Hematopoietic multipotent progenitor cell treated with erythropoietin and hydrocortisone succinate and interleukin-3 and kit ligand, for 8 days (in vitro differentiated cells): Measurements from ENCODE around the gene ADIRF.
"Not testable (repeated sequence)": the region's sequence is repeated elsewhere in the genome, so short reads cannot be mapped to it uniquely, and the experiment has no call there.

Experiments
- DNase-seq: peaks from one replicate; pipeline ENCODE4 v3.0.0-alpha.2; 2015

The ADIRF gene

GRCh38 chr10:86961481-86962091, 6.7 kb upstream of the ADIRF start:
- DNase-seq: no peak

DNA sequence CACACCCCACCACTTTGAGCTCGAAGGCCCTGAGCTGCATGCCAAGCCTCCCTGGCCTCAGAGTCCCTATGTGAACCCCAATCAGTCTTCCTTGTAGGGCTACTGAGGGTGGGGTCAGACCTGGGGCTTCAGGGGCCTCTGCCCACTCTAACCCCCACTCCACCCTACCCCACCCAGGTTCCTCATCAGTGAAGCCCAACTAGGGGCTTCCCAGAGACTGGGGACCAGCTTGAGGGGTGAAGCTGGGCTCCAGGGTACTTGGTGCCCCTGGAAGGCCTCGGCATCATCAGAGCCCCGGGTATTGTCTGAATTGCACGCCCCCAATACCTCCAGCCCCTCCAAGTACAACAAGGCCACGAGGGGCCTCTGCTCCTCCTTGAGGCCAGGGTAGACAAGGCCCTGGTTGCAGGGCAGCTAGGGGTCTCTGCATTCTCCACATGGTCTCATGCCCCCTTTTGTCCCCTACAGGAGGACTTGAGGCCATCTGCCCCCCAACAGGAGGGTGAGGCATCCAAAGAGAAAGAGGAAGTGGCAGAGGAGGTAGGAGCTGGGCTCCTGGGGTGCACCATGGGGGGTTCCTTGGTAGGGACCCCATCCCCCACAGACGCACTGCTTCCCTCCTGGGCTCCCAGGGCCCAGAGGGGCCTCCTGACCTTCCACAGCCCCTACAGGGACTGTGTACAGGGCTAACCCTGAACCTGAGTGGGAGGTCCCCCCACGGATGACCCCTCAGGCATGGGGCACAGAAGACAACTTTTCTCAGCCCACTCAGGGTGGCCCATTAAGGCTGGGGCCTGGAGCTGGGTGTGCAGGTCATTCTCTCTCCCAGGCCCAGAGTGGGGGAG, 5.9 kb upstream of the ADIRF start:
- DNase-seq: no peak

DNA sequence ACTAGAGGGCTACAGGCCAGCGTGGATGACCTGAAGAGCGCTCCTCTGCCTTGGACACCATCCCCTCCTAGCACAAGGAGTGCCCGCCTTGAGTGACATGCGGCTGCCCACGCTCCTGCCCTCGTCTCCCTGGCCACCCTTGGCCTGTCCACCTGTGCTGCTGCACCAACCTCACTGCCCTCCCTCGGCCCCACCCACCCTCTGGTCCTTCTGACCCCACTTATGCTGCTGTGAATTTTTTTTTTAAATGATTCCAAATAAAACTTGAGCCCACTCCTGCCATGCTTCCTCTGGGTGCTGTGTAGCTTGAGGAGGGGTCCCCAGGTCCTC, 5.3 kb upstream of the ADIRF start:
- DNase-seq: no peak

GRCh38 chr10:86963341-86963919, 4.9 kb upstream of the ADIRF start:
- no peak for DNase-seq

DNA sequence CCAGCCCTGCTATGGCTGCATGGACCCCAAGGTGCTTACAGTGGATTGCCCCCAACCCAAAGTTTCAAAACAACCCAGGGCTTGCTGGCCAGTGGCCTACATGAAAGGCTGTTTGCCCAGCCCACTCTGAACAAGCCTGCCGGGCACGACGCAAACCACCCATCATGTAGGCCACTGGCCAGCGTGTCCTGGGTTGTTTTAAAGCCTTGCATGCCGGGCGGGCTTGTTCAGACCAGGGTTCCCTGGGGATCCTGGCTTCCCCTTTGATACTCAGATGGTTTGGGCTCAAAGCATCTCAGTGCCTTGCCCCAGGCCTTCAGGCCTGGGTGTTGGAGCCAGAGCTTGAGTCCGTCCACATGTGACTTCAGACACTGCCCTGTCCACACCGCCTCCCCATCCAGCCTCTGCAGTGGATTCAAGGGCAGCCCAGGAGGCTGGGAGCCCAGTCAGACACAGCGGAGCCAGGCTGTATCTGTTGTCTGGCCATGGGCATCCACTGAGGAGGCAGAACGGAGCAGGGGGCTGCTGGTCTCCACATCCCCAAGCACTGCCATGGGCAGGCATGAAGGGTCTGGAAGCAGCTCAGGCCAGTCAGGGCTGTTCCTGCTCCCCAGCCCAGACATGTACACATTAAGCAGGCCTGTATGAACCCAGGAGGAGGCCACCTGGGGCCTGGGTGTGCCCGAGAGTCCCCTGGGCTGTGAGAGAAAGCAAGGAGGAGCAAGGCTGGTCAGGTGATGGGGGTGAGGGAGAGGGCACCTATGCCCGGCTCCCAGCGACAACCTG, 4.0 kb upstream of the ADIRF start:
- DNase-seq: no peak

GRCh38 chr10:86964847-86965190, 3.5 kb upstream of the ADIRF start:
- DNase-seq: no peak

DNA sequence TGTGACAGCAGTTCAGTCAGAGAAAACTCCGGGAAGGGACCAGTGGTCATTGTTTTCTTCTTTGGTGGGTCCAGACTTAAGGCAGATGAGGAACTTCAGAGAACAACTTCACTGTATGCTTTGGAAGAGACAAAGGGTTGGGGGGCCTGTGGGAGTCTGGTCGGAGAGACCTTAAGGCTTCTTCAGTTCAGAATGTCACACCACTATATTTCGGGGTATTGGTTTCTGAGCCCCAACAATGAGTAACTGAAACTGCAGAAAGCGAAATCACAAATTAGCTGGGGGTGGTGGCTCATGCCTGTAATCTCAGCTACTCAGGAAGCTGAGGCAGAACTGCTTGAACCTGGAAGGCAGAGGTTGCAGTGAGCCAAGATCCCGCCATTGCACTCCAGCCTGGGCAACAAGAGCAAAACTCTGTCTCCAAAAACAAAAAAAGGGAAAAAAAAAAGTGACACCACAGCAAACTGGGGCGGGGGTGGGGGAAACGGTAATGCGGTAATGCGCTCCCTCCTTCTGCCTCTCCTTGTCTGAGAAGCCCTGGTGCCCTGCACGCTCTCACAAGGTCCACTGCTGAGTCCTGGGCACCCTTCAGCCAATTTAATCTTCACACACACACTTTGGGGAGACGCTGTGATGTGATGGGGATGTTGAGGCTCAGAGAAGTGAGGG, 2.2 kb upstream of the ADIRF start:
- no peak for DNase-seq

- DNase-seq: no peak
Observed at GRCh38 chr10:86967481-86967941, 771 bp upstream of the ADIRF start.

- no peak for DNase-seq
Observed at GRCh38 chr10:86968994-86969355, 693 bp downstream of the ADIRF start.

DNA sequence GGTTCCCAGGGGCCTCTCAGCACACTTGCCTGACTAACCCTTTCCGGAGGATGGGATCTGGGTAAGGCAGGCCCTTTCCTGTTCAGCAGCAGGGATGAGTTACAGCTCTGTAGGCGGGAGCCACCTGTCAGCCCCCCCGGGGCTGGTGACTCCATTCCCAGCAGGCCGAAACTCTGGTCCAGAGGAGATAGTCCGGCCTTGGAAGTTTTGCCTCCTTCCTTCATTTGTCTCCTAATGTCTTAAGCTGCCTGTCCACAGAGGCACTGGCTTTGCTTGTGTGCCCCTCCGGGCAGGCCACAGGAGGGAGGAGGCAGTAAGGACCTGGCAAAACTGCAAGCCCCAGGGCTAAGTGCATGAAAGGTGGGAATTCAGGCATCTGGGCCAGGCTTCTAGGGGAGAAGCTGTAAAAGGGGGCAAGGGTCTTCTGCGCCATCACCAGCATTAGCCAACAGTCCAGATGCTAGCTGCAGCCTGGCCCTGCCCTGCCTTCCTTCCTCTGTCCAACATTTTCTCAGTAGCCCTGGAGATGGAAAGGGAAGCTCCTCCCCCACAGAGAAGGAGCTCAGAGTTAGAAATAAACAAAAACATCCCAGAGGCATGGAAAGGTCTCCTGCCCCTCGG, 1.2 kb downstream of the ADIRF start:
- DNase-seq: no peak

GRCh38 chr10:86970162-86970981, 2.1 kb downstream of the ADIRF start:
- DNase-seq: no peak

GRCh38 chr10:86970982-86971231, 2.6 kb downstream of the ADIRF start:
- no peak for DNase-seq

DNA sequence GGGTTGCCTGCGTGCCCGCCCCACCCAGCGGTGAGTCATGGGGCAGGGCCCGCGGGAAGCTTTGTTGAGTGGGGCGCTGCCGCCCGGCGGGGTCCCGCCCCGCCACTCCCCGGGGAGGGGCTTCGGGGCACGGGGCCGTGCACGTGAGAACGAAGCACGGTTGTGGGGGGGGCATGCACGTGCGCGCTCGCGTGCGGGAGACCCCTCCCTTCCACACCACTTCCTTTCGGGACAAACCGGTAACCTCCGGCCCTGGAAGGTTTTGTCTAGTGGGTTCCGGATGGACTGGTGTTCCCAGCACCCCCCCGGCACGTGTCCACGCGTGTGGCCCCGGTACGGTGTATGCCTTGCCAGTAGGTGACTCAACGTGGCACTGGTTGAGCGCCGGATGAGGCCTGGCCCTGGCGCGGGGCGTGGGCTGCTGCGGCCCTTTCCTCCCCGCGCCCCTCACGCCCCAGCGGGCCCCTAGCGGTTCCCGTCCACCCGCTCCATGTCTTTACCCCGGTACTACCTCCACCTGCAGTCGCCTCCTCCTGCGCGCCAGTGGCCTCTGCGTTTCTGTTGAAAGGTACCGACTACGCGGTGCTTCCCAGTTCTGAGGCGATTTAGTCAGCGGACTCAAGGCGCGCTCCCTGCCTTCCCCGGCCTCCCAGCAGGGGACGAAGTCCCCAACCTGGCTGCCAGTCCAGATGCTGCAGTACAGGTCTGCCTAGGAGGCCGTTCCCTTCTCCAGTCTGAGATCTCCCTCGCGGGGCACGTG, 3.1 kb downstream of the ADIRF start:
- peak; percentile 79 for DNase-seq

- no peak for DNase-seq
Observed at GRCh38 chr10:86972613-86973380, 4.5 kb downstream of the ADIRF start.

- DNase-seq: no peak
Observed at GRCh38 chr10:86974484-86974883, 6.2 kb downstream of the ADIRF start.

- no peak for DNase-seq
Observed at GRCh38 chr10:86976362-86977056, 8.2 kb downstream of the ADIRF start.

- DNase-seq: not testable (repeated sequence)
Observed at GRCh38 chr10:86978457-86978856, 10.2 kb downstream of the ADIRF start.

GRCh38 chr10:86979296-86979818, 11.1 kb downstream of the ADIRF start:
- DNase-seq: no peak

GRCh38 chr10:86979977-86980448, 11.7 kb downstream of the ADIRF start:
- DNase-seq: no peak
